Neuronal stem cell (in vitro differentiated cells): ENCODE data around the gene NMD3. TPM values are rescaled to one million over a fixed set of nuclear protein-coding genes. Genes with fewer than 3 reads are reported as not detected.

ENCODE experiments used
- DNase-seq: peaks from one replicate; pipeline ENCODE4 v3.0.0-alpha.2; 2013; ENCODE audit warnings: low spot score
- H2AFZ ChIP-seq: one replicate; pipeline ENCODE4 v1.6.1; 2013; ENCODE audit warnings: mild to moderate bottlenecking, low read length, inconsistent platforms
- H2AK5ac ChIP-seq: 2 replicates; pipeline ENCODE4 v1.6.1; 2013; ENCODE audit warnings: low read depth, mild to moderate bottlenecking, inconsistent platforms, low read length, moderate library complexity, mixed read lengths
- H2BK120ac ChIP-seq: 2 replicates; pipeline ENCODE4 v1.6.1; 2013; ENCODE audit warnings: low read depth, mild to moderate bottlenecking, inconsistent platforms, low read length, moderate library complexity, mixed read lengths
- H2BK12ac ChIP-seq: one replicate; pipeline ENCODE4 v1.6.1; 2013; ENCODE audit warnings: low read length, inconsistent platforms
- H2BK15ac ChIP-seq: 2 replicates; pipeline ENCODE4 v1.6.1; 2013; ENCODE audit warnings: mild to moderate bottlenecking, low read length, inconsistent platforms, mixed read lengths
- H2BK5ac ChIP-seq: one replicate; pipeline ENCODE4 v1.6.1; 2013; ENCODE audit warnings: inconsistent platforms, mild to moderate bottlenecking, low read length, moderate library complexity
- H3K14ac ChIP-seq: one replicate; pipeline ENCODE4 v1.6.1; 2013; ENCODE audit warnings: low read length, inconsistent platforms
- H3K18ac ChIP-seq: 2 replicates; pipeline ENCODE4 v1.6.1; 2013; ENCODE audit warnings: low read length, inconsistent platforms
- H3K23ac ChIP-seq: 2 replicates; pipeline ENCODE4 v1.6.1; 2013; ENCODE audit warnings: low read depth, mild to moderate bottlenecking, mixed read lengths, low read length, inconsistent platforms; ENCODE audit not compliant: poor library complexity
- H3K27ac ChIP-seq: replicated peaks from 3 replicates; pipeline ENCODE4 v1.5.1; 2013; ENCODE audit warnings: low read length, inconsistent platforms
- H3K27me3 ChIP-seq, 3 experiments: 2 replicates each; pipeline ENCODE4 v1.6.1; 2013; ENCODE audit warnings: low read length in 3 of 3, mild to moderate bottlenecking in 2 of 3, inconsistent platforms in 1 of 3, low read depth in 1 of 3, mixed read lengths in 1 of 3, moderate library complexity in 1 of 3; ENCODE audit not compliant: control insufficient read depth in 3 of 3, insufficient read depth in 3 of 3
- H3K36me3 ChIP-seq, 2 donors: replicated peaks in 1 of 2; 2 replicates each; pipeline ENCODE4 v1.6.1; 2013; ENCODE audit warnings: low read length in 2 of 2; ENCODE audit not compliant: control insufficient read depth in 2 of 2, insufficient read depth in 2 of 2
- H3K4ac ChIP-seq: 2 replicates; pipeline ENCODE4 v1.6.1; 2013; ENCODE audit warnings: inconsistent platforms, mild to moderate bottlenecking, low read length, moderate library complexity
- H3K4me1 ChIP-seq, 2 donors: 1 replicate in 1 of 2; 2 replicates in 1 of 2; pipeline ENCODE4 v1.6.1; 2013; ENCODE audit warnings: low read length in 2 of 2, low read depth in 1 of 2; ENCODE audit not compliant: control insufficient read depth in 2 of 2, insufficient read depth in 1 of 2
- H3K4me2 ChIP-seq: one replicate; pipeline ENCODE4 v1.6.1; 2013; ENCODE audit warnings: mild to moderate bottlenecking, low read length, inconsistent platforms; ENCODE audit not compliant: insufficient read depth, poor library complexity, severe bottlenecking
- H3K4me3 ChIP-seq, 2 donors: 2 replicates each; pipeline ENCODE4 v1.5.1; 2013; ENCODE audit warnings: low read length in 2 of 2, mild to moderate bottlenecking in 2 of 2, inconsistent platforms in 1 of 2, moderate library complexity in 1 of 2
- H3K79me1 ChIP-seq: one replicate; pipeline ENCODE4 v1.6.1; 2013; ENCODE audit warnings: low read depth, mild to moderate bottlenecking, inconsistent platforms, low read length, moderate library complexity
- H3K9ac ChIP-seq: one replicate; pipeline ENCODE4 v1.6.1; 2013; ENCODE audit warnings: mild to moderate bottlenecking, low read depth, low read length, inconsistent platforms; ENCODE audit not compliant: poor library complexity
- H3K9me3 ChIP-seq, 2 donors: replicated peaks in 1 of 2; 2 replicates each; pipeline versions ENCODE3 to v1.6.1; 2013; ENCODE audit warnings: low read length in 2 of 2, mild to moderate bottlenecking in 2 of 2, inconsistent platforms in 1 of 2, low read depth in 1 of 2, mixed read lengths in 1 of 2, moderate library complexity in 1 of 2; ENCODE audit not compliant: control insufficient read depth in 2 of 2, insufficient read depth in 1 of 2
- H4K8ac ChIP-seq: one replicate; pipeline ENCODE4 v1.6.1; 2013; ENCODE audit warnings: low read depth, mild to moderate bottlenecking, inconsistent platforms, low read length, moderate library complexity
- H4K91ac ChIP-seq: one replicate; pipeline ENCODE4 v1.6.1; 2013; ENCODE audit warnings: low read length, low read depth, mild to moderate bottlenecking, inconsistent platforms; ENCODE audit not compliant: poor library complexity
- WGBS, 2 donors: extraction: QIAGEN DNeasy Blood & Tissue Kit; methylation state at CpG; one replicate each; pipeline ENCODE4 v1.1.7; 2013; ENCODE audit warnings: missing lambda C conversion rate in 2 of 2, mixed read lengths in 1 of 2; ENCODE audit not compliant: insufficient read length in 2 of 2, insufficient replicate concordance in 1 of 2; ENCODE audit errors: extremely low coverage in 2 of 2; 5-methylcytosine and 5-hydroxymethylcytosine counted together
- small RNA-seq: library from polyadenylated mRNA; stranded (forward); fragments of <200 nt; extraction: miRNeasy Mini kit (QIAGEN cat#:217004); gene quantifications from one replicate; pipeline ENCODE3, GENCODE V24; 2013; ENCODE audit not compliant: insufficient read depth

The NMD3 gene

DNA sequence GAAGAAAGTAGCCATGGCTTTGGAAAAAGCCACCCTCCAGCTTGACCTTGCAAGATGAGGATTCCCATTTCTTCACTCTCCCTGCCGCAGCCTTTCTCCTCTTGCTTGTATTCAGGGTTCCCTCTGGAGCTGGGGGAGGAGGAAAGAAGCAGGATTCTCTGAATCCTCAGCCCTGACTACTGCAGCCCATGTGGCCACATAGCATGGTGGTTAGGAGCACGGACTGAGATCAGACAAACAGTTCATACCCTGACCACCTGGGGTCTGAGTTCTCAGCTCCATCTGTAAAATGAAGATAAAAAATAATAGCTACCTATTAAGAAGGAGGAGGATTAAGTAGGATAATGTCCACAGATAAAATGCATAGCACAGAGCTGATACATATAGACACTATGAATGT, 72.3 kb downstream of the NMD3 start:
- Histone ChIP-seq H2BK15ac (no peak overlapping the region), H3K27me3 (no peaks in the 10 kb centered on the region), H3K4me3 (no peak overlapping the region), H4K91ac (no peak overlapping the region), H2BK5ac (no peak overlapping the region), H4K8ac (no peak overlapping the region), H3K36me3 (no peaks in the 10 kb centered on the region), H3K9me3 (no peaks in the 10 kb centered on the region), H2AFZ (no peak overlapping the region), H3K4me1 (no peaks in the 10 kb centered on the region), H2AK5ac (no peak overlapping the region), H3K14ac (no peak overlapping the region), H3K27ac (no peak overlapping the region), H3K4me2 (no peak overlapping the region), H2BK12ac (no peak overlapping the region), H3K18ac (no peak overlapping the region), H3K79me1 (no peaks in the 10 kb centered on the region), H3K9ac (no peak overlapping the region), H3K23ac (no peak overlapping the region), H3K4ac (no peak overlapping the region), H2BK120ac (no peak overlapping the region)
- no peak for DNase-seq
- WGBS, 2 donors: no CpG with 5 or more reads among the region's 2 CpGs

DNA sequence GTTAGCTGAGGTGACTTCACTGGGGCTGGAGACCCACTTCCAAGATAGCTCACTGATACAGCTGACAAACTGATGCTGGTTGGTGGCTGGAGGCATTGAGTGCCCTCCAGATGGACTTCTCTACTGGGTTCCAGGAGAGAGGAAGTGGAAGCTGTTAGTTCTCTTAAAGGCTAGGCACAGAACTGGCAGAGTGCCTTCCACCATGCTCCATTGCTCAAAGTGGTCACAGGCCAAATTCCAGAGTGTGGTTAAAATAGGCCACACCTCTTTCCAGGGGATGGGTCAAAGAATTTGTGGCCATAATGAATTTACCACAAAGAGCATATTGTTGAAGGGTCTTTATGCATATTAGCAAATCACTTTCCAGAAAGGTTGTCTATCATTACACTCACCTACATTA, 74.2 kb downstream of the NMD3 start:
- H3K27me3 ChIP-seq: no peaks in the 10 kb centered on the region
- DNase-seq: no peak
- H3K4me2 ChIP-seq: no peak overlapping the region
- no peaks in the 10 kb centered on the region for H3K79me1 ChIP-seq
- no peak overlapping the region for H2BK120ac ChIP-seq
- no peak overlapping the region for H3K4me3 ChIP-seq
- H2BK15ac ChIP-seq: no peak overlapping the region
- H3K18ac ChIP-seq: no peak overlapping the region
- no peak overlapping the region for H2AFZ ChIP-seq
- peaks cover 0 to 4% of the 10 kb centered on the region in 2 donors for H3K9me3 ChIP-seq
- no peak overlapping the region for H2BK12ac ChIP-seq
- H4K91ac ChIP-seq: no peak overlapping the region
- H2BK5ac ChIP-seq: no peak overlapping the region
- H3K23ac ChIP-seq: no peak overlapping the region
- H3K4me1 ChIP-seq: no peaks in the 10 kb centered on the region
- H4K8ac ChIP-seq: no peak overlapping the region
- H3K36me3 ChIP-seq: no peaks in the 10 kb centered on the region
- no peak overlapping the region for H2AK5ac ChIP-seq
- no peak overlapping the region for H3K9ac ChIP-seq
- no peak overlapping the region for H3K14ac ChIP-seq
- no peak overlapping the region for H3K4ac ChIP-seq
- no peak overlapping the region for H3K27ac ChIP-seq

DNA sequence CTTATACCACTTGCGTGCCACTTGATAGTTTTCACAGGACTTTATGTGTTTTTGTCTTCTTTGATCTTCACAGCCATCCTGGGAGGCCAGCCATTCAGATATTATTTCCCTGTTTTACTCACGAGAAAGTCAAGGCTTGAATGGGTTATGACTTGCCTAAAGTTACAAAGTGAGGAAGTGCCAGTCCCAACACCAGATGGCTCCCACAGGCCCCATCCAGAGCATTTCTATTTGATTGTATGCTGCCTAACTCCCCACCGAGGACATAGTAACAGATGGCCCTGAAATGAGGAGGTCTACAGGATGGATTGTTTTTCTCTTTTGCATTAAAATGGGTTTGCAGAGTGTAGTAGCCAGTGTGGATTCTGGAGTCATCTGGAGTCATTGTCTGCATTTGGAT, 75.7 kb downstream of the NMD3 start:
- Histone ChIP-seq H2AK5ac (no peak overlapping the region), H3K4me1 (no peaks in the 10 kb centered on the region), H3K36me3 (no peaks in the 10 kb centered on the region), H3K4ac (no peak overlapping the region), H3K4me3 (no peak overlapping the region), H4K8ac (no peak overlapping the region), H3K9ac (no peak overlapping the region), H2BK12ac (no peak overlapping the region), H3K27ac (no peak overlapping the region), H3K23ac (no peak overlapping the region), H3K14ac (no peak overlapping the region), H3K4me2 (no peak overlapping the region), H2BK5ac (no peak overlapping the region), H3K79me1 (no peaks in the 10 kb centered on the region), H3K27me3 (no peaks in the 10 kb centered on the region), H2BK15ac (no peak overlapping the region), H3K18ac (no peak overlapping the region), H3K9me3 (peaks cover 0 to 4% of the 10 kb centered on the region in 2 donors), H2AFZ (no peak overlapping the region), H2BK120ac (no peak overlapping the region), H4K91ac (no peak overlapping the region)
- no CpG with 5 or more reads among the region's 3 CpGs for WGBS, 2 donors
- DNase-seq: no peak

Small RNA genes lying within 50 kb of the gene (small RNA-seq; reads per million reads assigned to genes)
- gene AC108738.1: not detected
